NCI-H774 (cell line): ENCODE results near the gene PREX1.
"Not testable (repeated sequence)": the region's sequence is repeated elsewhere in the genome, so short reads cannot be mapped to it uniquely, and the experiment has no call there.

Experiments used
- DNase-seq: peaks from one replicate; lab custom pipeline; 2025; lab: John Stamatoyannopoulos, UW

Gene PREX1

GRCh38 chr20:48601798-48602197 is 226.0 kb downstream of the PREX1 start:
- no peak for DNase-seq

GRCh38 chr20:48600470-48600945 is 227.3 kb downstream of the PREX1 start:
- no peak for DNase-seq

GRCh38 chr20:48599748-48600469 is 227.9 kb downstream of the PREX1 start:
- no peak for DNase-seq

- DNase-seq: no peak
Observed at GRCh38 chr20:48599106-48599747, 228.6 kb downstream of the PREX1 start.

GRCh38 chr20:48598303-48598941 is 229.4 kb downstream of the PREX1 start:
- not testable (repeated sequence) for DNase-seq

GRCh38 chr20:48597521-48598302 is 230.1 kb downstream of the PREX1 start:
- DNase-seq: no peak

GRCh38 chr20:48596334-48596898 is 231.4 kb downstream of the PREX1 start:
- DNase-seq: no peak

- no peak for DNase-seq
Observed at GRCh38 chr20:48595495-48596333, 232.1 kb downstream of the PREX1 start.

- no peak for DNase-seq
Observed at GRCh38 chr20:48594533-48594932, 233.3 kb downstream of the PREX1 start.

- DNase-seq: no peak
Observed at GRCh38 chr20:48592107-48592940, 235.5 kb downstream of the PREX1 start.

- no peak for DNase-seq
Observed at GRCh38 chr20:48586730-48587129, 241.1 kb downstream of the PREX1 start.

- no peak for DNase-seq
Observed at GRCh38 chr20:48585061-48585870, 242.5 kb downstream of the PREX1 start.

- DNase-seq: no peak
Observed at GRCh38 chr20:48584391-48585060, 243.3 kb downstream of the PREX1 start.

GRCh38 chr20:48583801-48584200 is 244.0 kb downstream of the PREX1 start:
- DNase-seq: no peak

- DNase-seq: no peak
Observed at GRCh38 chr20:48583171-48583570, 244.6 kb downstream of the PREX1 start.

GRCh38 chr20:48582673-48582985 is 245.2 kb downstream of the PREX1 start:
- DNase-seq: no peak

- no peak for DNase-seq
Observed at GRCh38 chr20:48581167-48581566, 246.6 kb downstream of the PREX1 start.

- no peak for DNase-seq
Observed at GRCh38 chr20:48578397-48579098, 249.3 kb downstream of the PREX1 start.
